Prostate gland (tissue), 2 donors: ENCODE results near the gene NFASC.

Experiments
- POLR2A ChIP-seq: fragments of 450-650 bp; IDR thresholded peaks from one replicate; pipeline ENCODE4 v1.6.1; 2016; ENCODE audit warnings: antibody characterized with exemption, mild to moderate bottlenecking
- TF ChIP-seq, protein P1 (sequence below), 4 experiments: fragments of 200-600 bp in 2 of 4; fragments of 450-650 bp in 2 of 4; sonication (generic) in 2 of 4; IDR thresholded peaks; 1 replicate in 3 of 4; 2 replicates in 1 of 4; pipeline ENCODE4 v1.5.1; 2016 to 2019; ENCODE audit warnings: antibody characterized with exemption in 4 of 4, mild to moderate bottlenecking in 2 of 4, moderate library complexity in 2 of 4

DNA sequence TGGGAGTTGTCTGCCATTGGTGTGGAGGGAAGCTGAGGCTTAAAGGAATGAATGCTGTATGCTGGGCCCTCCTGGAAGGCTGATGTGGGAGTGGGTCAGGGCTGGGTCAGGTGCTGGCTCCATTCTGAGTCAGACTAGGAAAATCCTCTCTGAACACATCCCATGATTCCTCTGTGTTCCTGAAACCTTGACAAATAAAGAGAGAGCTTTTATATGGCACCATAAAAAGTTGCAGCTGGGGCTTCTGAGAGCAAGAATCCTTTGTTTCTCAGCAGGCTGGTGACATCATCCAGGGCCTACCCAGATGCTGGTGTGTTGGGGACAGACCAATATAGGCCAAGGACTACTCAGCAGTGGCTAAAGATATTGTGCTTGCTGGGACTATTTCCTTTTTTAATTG is 27.8 kb upstream of the NFASC start:
- TF ChIP-seq, protein P1, sequence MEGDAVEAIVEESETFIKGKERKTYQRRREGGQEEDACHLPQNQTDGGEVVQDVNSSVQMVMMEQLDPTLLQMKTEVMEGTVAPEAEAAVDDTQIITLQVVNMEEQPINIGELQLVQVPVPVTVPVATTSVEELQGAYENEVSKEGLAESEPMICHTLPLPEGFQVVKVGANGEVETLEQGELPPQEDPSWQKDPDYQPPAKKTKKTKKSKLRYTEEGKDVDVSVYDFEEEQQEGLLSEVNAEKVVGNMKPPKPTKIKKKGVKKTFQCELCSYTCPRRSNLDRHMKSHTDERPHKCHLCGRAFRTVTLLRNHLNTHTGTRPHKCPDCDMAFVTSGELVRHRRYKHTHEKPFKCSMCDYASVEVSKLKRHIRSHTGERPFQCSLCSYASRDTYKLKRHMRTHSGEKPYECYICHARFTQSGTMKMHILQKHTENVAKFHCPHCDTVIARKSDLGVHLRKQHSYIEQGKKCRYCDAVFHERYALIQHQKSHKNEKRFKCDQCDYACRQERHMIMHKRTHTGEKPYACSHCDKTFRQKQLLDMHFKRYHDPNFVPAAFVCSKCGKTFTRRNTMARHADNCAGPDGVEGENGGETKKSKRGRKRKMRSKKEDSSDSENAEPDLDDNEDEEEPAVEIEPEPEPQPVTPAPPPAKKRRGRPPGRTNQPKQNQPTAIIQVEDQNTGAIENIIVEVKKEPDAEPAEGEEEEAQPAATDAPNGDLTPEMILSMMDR (IDR thresholded peaks at IDR 0.05) = no peak
- TF ChIP-seq POLR2A = no peak
